ENCODE data around the gene RAPGEF6.
"Not testable (repeated sequence)": the region's sequence is repeated elsewhere in the genome, so short reads cannot be mapped to it uniquely, and the experiment has no call there.

RAPGEF6 gene

GRCh38 chr5:131418846-131419245 is 216.2 kb downstream of the RAPGEF6 start:
- Histone ChIP-seq H4K20me1 (no peaks in the 10 kb centered on the region), H3K27ac (no peak overlapping the region), H3K4me2 (no peak overlapping the region), H3K27me3 (no peaks in the 10 kb centered on the region), H3K36me3 (peaks cover 48% of the 10 kb centered on the region), H3K4me3 (no peak overlapping the region), H3K9ac (no peak overlapping the region), H3K4me1 (peaks cover 6% of the 10 kb centered on the region; the same call in 1 of the 2 replicates), H3K9me3 (no peaks in the 10 kb centered on the region)
- no peak for TF ChIP-seq Cebpa-rat (IDR thresholded peaks at IDR 0.05)

GRCh38 chr5:131417240-131417869 is 217.7 kb downstream of the RAPGEF6 start:
- Histone ChIP-seq H3K9ac (no peak overlapping the region), H3K4me2 (no peak overlapping the region)

GRCh38 chr5:131416729-131417128 is 218.3 kb downstream of the RAPGEF6 start:
- no peak overlapping the region for H3K9ac ChIP-seq
- H4K20me1 ChIP-seq, result no peaks in the 10 kb centered on the region
- no peaks in the 10 kb centered on the region for H3K27me3 ChIP-seq
- no peak overlapping the region for H3K4me2 ChIP-seq
- no peak for TF ChIP-seq Cebpa-rat (IDR thresholded peaks at IDR 0.05)
- no peaks in the 10 kb centered on the region for H3K9me3 ChIP-seq
- no peak overlapping the region for H3K4me3 ChIP-seq
- H3K4me1 ChIP-seq, result peaks cover 6% of the 10 kb centered on the region; the same call in 1 of the 2 replicates
- no peak overlapping the region for H3K27ac ChIP-seq
- H3K36me3 ChIP-seq, result peaks cover 40% of the 10 kb centered on the region

More at GRCh38 chr5:131417240-131417869, 217.7 kb downstream of the RAPGEF6 start:
- H4K20me1 ChIP-seq, result no peaks in the 10 kb centered on the region
- peaks cover 43% of the 10 kb centered on the region for H3K36me3 ChIP-seq
- H3K27me3 ChIP-seq, result no peaks in the 10 kb centered on the region
- H3K9me3 ChIP-seq, result no peaks in the 10 kb centered on the region
- no peak overlapping the region for H3K27ac ChIP-seq
- no peak for TF ChIP-seq Cebpa-rat (IDR thresholded peaks at IDR 0.05)
- no peak overlapping the region for H3K4me3 ChIP-seq
- peaks cover 6% of the 10 kb centered on the region; the same call in 1 of the 2 replicates for H3K4me1 ChIP-seq

- Histone ChIP-seq H3K36me3 (peaks cover 49% of the 10 kb centered on the region), H3K27me3 (no peaks in the 10 kb centered on the region), H3K4me2 (no peak overlapping the region), H3K27ac (no peak overlapping the region; the same call in 1 of the 2 replicates), H4K20me1 (no peaks in the 10 kb centered on the region), H3K9me3 (no peaks in the 10 kb centered on the region), H3K4me3 (no peak overlapping the region), H3K9ac (no peak overlapping the region), H3K4me1 (peaks cover 6% of the 10 kb centered on the region; the same call in 1 of the 2 replicates)
- TF ChIP-seq Cebpa-rat (IDR thresholded peaks at IDR 0.05), result no peak
Measured at GRCh38 chr5:131413605-131414559, 221.1 kb downstream of the RAPGEF6 start.

GRCh38 chr5:131406975-131407638 is 227.9 kb downstream of the RAPGEF6 start:
- H3K9me3 ChIP-seq, result peaks cover 18% of the 10 kb centered on the region
- H3K27ac ChIP-seq, result no peak overlapping the region
- peaks cover 95% of the 10 kb centered on the region for H3K36me3 ChIP-seq
- H3K4me3 ChIP-seq, result no peak overlapping the region
- H3K9ac ChIP-seq, result no peak overlapping the region
- no peaks in the 10 kb centered on the region for H3K27me3 ChIP-seq
- H3K4me2 ChIP-seq, result no peak overlapping the region
- no peaks in the 10 kb centered on the region for H4K20me1 ChIP-seq
- no peak for TF ChIP-seq Cebpa-rat (IDR thresholded peaks at IDR 0.05)
- no peaks in the 10 kb centered on the region for H3K4me1 ChIP-seq

GRCh38 chr5:131406076-131406475 is 229.0 kb downstream of the RAPGEF6 start:
- Histone ChIP-seq H3K4me1 (no peaks in the 10 kb centered on the region), H3K27me3 (no peaks in the 10 kb centered on the region), H3K4me3 (no peak overlapping the region), H3K9me3 (peaks cover 28% of the 10 kb centered on the region), H3K36me3 (peaks cover 98% of the 10 kb centered on the region), H4K20me1 (no peaks in the 10 kb centered on the region), H3K27ac (no peak overlapping the region), H3K9ac (no peak overlapping the region), H3K4me2 (no peak overlapping the region)
- no peak for TF ChIP-seq Cebpa-rat (IDR thresholded peaks at IDR 0.05)

GRCh38 chr5:131405674-131406073 is 229.4 kb downstream of the RAPGEF6 start:
- no peak overlapping the region for H3K9ac ChIP-seq
- 0 out of 2 replicates have a peak, but pooled peaks cover 1% of the 10 kb centered on the region for H3K4me1 ChIP-seq
- TF ChIP-seq Cebpa-rat (IDR thresholded peaks at IDR 0.05), result no peak
- no peak overlapping the region for H3K4me2 ChIP-seq
- no peak overlapping the region for H3K4me3 ChIP-seq
- peaks cover 30% of the 10 kb centered on the region for H3K9me3 ChIP-seq
- no peaks in the 10 kb centered on the region for H4K20me1 ChIP-seq
- no peaks in the 10 kb centered on the region for H3K27me3 ChIP-seq
- H3K36me3 ChIP-seq, result peaks cover 98% of the 10 kb centered on the region
- no peak overlapping the region for H3K27ac ChIP-seq

GRCh38 chr5:131400585-131400984 is 234.4 kb downstream of the RAPGEF6 start:
- H3K27ac ChIP-seq, result no peak overlapping the region
- H3K9me3 ChIP-seq, result peaks cover 30% of the 10 kb centered on the region
- H3K4me1 ChIP-seq, result peaks cover 11% of the 10 kb centered on the region; the same call in 1 of the 2 replicates
- no peak overlapping the region for H3K4me2 ChIP-seq
- no peaks in the 10 kb centered on the region for H3K27me3 ChIP-seq
- H3K4me3 ChIP-seq, result no peak overlapping the region
- peaks cover 90% of the 10 kb centered on the region for H3K36me3 ChIP-seq
- H4K20me1 ChIP-seq, result no peaks in the 10 kb centered on the region
- no peak overlapping the region for H3K9ac ChIP-seq
- TF ChIP-seq Cebpa-rat (IDR thresholded peaks at IDR 0.05), result no peak

- not testable (repeated sequence) for H3K27ac ChIP-seq, H4K20me1 ChIP-seq, H3K4me2 ChIP-seq, H3K27me3 ChIP-seq, H3K4me3 ChIP-seq, H3K9ac ChIP-seq
- Histone ChIP-seq H3K4me1 (peaks cover 11% of the 10 kb centered on the region; the same call in 1 of the 2 replicates), H3K36me3 (peaks cover 87% of the 10 kb centered on the region), H3K9me3 (peaks cover 30% of the 10 kb centered on the region)
Measured at GRCh38 chr5:131399007-131399406, 236.0 kb downstream of the RAPGEF6 start.
